COR-L47 (cell line): Measurements from ENCODE around the gene COPS7A.
A peak's percentile ranks its signal among the peaks of the same experiment; 100 is the strongest.

ENCODE experiments used
- DNase-seq: peaks from one replicate; lab custom pipeline; 2025; lab: John Stamatoyannopoulos, UW

Gene COPS7A

DNA sequence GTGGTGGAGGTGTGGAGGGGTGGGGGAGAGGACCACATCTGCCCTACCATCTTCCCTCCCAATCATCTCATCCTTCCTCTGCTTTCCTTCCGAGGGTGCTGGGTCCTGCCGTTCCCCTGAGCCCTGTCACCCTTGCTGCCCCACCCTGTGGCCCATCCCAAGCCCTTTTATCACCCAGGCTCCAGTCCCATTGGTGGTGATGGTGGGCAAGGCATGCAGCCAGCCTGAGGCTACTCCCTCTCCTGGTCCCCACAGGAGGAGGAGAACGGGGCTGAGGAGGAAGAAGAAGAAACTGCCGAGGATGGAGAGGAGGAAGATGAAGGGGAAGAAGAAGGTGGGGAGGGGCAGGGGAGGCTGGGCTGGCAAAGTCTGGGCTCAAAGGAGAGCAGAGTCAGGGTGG is 45.8 kb downstream of the COPS7A start:
- no peak for DNase-seq

DNA sequence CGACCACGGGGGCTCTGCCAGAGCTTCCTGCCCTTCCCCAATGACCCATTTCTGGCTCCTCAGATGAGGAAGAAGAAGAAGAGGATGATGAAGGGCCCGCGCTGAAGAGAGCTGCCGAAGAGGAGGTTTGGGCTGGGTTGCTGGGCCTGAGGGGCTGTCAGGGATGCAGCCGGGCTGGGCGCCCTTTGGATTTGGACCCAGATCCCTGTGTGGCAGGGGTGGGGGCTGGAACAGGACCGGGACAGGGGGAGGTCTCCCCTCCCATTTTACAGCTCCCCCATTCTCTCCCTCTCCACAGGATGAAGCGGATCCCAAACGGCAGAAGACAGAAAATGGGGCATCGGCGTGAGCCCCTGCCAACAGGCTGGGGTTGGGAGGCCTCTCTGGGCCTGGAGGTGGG is 46.2 kb downstream of the COPS7A start:
- no peak for DNase-seq

GRCh38 chr12:6770600-6770999 is 46.8 kb downstream of the COPS7A start:
- no peak for DNase-seq

GRCh38 chr12:6771091-6771495 is 47.2 kb downstream of the COPS7A start:
- no peak for DNase-seq

DNA sequence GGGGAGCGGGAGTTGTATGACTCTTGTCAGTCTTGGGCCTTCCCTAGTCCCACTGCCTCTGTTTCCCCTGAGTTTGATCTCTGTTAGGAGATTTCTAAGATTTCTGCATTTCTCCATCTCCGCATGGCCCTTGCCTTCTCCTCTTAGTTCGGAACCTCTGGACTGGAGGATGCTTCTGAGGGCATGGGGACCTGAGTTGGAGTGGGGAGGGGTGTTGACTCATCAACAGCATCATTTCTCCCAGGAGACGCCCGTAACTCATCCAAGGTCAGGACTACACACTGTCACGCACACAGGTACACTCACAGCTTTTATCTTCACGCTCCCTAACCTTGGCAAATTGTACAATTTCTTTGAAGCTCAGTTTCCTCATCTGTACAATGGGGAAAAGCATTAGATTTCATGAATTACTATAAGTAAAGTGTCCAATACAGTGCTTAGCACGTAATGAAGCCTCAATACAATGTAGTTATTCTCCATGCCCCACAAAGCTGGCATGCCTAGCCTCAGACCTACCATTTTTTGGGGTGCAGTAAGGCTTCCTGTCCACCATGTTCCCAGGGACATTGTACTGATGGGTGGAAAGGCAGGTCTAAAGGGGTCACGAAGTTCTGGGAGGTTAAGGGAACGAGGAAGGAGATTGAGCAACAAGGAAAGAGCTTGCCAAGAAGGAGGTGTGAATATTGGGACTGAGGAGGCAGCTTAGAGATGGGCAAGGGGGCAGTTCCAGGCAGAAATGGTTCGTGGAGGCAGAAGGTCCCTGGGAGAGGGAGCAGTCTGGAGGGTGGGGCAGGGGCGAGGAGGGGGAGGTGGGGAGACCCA is 47.9 kb downstream of the COPS7A start:
- no peak for DNase-seq

GRCh38 chr12:6772331-6772695 is 48.5 kb downstream of the COPS7A start, which contains the start of gene LAG3:
TSS of gene LAG3 (plus strand) at chr12:6772520. CDS start at chr12:6772853, 333 bp downstream.
- no peak for DNase-seq

DNA sequence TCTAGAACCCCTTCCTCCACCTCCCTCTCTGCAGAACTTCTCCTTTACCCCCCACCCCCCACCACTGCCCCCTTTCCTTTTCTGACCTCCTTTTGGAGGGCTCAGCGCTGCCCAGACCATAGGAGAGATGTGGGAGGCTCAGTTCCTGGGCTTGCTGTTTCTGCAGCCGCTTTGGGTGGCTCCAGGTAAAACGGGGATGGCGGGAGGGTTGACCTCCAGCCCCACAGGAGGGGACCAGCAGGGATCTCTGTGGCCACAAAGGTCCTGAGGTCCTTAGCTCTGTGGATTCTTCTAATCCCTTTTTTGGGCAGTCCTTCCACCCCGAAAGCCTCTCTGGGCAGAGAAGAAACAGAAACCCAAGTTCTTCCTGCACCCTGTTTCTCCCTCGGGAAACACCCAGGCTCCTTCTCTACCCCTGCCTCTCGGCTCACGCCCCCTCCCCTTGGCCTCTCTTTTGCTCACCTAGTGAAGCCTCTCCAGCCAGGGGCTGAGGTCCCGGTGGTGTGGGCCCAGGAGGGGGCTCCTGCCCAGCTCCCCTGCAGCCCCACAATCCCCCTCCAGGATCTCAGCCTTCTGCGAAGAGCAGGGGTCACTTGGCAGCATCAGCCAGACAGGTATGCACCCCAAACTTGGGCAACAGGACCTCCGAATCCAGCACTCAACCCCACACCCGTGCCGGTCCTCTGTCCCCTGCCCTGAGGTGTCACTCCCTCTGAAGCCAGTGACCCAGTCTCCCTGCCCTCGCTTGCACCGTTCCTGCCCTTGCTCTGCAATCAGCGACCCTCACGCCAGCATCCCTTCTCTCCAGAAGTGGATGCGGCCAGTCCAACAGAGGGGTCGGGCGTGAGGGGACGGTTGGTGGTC is 49.1 kb downstream of the COPS7A start:
- no peak for DNase-seq

- DNase-seq, result no peak
These were observed 49.9 kb downstream of the COPS7A start for GRCh38 chr12:6773590-6774351.

DNA sequence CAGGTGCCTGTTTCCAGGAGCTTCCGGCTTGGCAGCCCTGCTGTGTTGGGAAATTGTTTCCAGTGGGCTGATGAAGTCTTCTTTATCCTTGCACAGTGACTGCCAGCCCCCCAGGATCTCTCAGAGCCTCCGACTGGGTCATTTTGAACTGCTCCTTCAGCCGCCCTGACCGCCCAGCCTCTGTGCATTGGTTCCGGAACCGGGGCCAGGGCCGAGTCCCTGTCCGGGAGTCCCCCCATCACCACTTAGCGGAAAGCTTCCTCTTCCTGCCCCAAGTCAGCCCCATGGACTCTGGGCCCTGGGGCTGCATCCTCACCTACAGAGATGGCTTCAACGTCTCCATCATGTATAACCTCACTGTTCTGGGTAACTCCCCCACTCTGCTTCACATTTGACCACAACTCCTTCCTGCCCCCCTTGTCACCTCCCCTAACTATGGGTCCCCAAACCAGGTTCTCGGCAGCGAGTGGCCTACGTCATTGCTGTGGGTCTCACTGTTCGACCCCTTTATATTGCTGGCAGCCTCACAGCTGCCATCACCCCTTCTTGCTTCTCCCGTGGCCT is 50.7 kb downstream of the COPS7A start:
- DNase-seq, result no peak

DNA sequence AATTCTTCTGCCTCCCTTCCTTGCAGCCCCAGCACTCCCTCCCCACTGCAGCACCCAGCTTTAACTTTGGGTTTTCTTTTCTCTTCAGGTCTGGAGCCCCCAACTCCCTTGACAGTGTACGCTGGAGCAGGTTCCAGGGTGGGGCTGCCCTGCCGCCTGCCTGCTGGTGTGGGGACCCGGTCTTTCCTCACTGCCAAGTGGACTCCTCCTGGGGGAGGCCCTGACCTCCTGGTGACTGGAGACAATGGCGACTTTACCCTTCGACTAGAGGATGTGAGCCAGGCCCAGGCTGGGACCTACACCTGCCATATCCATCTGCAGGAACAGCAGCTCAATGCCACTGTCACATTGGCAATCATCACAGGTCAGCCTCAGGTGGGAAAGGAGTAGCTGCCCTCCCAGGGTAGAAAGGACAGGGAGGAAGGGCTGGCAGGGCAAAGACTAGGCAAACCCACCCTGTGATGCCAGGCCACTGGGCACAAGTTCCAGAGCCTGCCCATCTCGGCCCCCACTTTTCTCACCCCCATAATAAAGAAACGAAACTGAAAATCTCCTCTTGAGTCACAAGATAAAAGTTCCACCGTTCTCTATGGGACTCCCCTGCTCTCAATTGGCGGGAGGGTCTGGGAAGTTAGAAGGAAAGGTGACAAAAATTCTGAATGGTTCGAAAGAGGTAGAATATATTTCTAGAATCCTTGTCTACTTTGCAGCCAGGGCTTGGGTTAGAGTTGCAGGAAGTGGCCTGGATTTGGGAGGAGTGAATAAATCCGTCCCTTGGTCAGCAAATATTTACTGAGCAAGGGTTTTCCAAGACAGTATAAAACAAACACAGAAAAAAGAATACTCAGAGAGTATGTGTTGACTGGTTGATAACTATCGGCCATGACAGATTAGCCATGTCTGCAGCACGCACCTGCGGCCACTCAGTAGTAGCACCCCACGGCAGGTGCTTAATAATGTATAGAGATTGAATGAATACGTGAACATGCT is 51.6 kb downstream of the COPS7A start:
- DNase-seq, result no peak

DNA sequence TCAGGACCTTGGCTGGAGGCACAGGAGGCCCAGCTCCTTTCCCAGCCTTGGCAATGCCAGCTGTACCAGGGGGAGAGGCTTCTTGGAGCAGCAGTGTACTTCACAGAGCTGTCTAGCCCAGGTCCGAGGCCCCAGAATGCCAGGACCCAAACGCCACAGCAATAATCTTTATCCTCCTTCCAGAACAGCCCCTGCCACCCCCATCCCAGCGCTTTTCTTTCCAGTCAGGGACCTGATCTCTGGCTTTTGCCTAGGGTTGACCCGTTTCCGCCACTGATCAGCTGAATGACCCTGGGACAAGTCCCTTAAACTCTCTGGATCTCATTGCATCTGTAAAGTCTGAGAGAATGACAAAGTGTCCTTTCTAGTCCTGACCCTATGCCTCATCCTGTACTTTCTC is 53.5 kb downstream of the COPS7A start:
- DNase-seq, result no peak

DNA sequence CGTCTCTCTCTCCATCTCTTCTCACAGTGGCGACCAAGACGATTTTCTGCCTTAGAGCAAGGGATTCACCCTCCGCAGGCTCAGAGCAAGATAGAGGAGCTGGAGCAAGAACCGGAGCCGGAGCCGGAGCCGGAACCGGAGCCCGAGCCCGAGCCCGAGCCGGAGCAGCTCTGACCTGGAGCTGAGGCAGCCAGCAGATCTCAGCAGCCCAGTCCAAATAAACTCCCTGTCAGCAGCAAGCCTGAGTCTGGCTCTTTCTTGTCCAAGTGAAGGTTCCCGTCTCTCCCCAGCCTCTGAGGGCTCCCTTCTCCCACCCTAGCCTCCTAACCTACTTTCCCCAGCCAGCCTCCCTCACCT is 54.3 kb downstream of the COPS7A start:
- DNase-seq, result no peak

GRCh38 chr12:6778574-6779550 is 55.0 kb downstream of the COPS7A start:
- DNase-seq, result peak; percentile 74

GRCh38 chr12:6779708-6780432 is 56.0 kb downstream of the COPS7A start:
- DNase-seq, result no peak

- no peak for DNase-seq
These were observed 56.7 kb downstream of the COPS7A start for GRCh38 chr12:6780573-6780972.
